ENCODE measurements around the gene RPRM.
"Not testable (repeated sequence)": the region's sequence is repeated elsewhere in the genome, so short reads cannot be mapped to it uniquely, and the experiment has no call there.

Gene RPRM

DNA sequence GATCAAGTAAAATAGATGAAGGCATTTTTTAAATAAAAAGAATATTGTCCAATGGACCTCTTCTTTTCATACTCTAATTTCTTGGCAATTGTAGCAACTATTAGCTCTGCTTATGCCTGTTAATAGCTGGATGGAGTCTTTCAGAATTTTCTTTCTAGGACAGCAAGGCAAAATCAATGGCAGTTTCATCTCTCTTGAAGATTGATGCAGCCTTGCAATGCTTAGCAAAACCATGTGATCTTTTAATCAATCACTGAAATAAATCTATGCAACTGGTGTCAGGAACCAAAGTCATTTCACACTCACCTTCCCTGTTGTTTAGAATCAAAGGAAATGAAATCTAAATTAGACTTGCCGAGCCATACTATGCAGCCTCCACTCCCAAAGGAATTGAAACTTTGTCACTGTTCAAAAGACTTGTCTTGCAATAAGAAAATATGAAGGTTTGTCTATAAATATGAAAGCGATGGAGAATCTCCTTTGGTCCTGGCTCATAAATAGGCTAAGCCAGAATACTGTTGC lies 16.2 kb downstream of the RPRM start:
- H3K4me3 ChIP-seq (ENCODE audit: control insufficient read depth, low read depth, low read length), result no peak overlapping the region
- TF ChIP-seq, protein P1, sequence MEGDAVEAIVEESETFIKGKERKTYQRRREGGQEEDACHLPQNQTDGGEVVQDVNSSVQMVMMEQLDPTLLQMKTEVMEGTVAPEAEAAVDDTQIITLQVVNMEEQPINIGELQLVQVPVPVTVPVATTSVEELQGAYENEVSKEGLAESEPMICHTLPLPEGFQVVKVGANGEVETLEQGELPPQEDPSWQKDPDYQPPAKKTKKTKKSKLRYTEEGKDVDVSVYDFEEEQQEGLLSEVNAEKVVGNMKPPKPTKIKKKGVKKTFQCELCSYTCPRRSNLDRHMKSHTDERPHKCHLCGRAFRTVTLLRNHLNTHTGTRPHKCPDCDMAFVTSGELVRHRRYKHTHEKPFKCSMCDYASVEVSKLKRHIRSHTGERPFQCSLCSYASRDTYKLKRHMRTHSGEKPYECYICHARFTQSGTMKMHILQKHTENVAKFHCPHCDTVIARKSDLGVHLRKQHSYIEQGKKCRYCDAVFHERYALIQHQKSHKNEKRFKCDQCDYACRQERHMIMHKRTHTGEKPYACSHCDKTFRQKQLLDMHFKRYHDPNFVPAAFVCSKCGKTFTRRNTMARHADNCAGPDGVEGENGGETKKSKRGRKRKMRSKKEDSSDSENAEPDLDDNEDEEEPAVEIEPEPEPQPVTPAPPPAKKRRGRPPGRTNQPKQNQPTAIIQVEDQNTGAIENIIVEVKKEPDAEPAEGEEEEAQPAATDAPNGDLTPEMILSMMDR (IDR thresholded peaks at IDR 0.05; ENCODE audit: control insufficient read depth, insufficient read depth, low read depth, low read length, missing control alignments), result no peak
- DNase-seq (ENCODE audit: low read depth), result no peak

GRCh38 chr2:153461453-153461852 lies 17.1 kb downstream of the RPRM start:
- DNase-seq (ENCODE audit: low read depth), result no peak
- no peak overlapping the region for H3K4me3 ChIP-seq (ENCODE audit: control insufficient read depth, low read depth, low read length)
- TF ChIP-seq, protein P1 (IDR thresholded peaks at IDR 0.05; ENCODE audit: control insufficient read depth, insufficient read depth, low read depth, low read length, missing control alignments), result no peak

- H3K4me3 ChIP-seq (ENCODE audit: control insufficient read depth, low read depth, low read length), result no peak overlapping the region
- TF ChIP-seq, protein P1 (IDR thresholded peaks at IDR 0.05; ENCODE audit: control insufficient read depth, insufficient read depth, low read depth, low read length, missing control alignments), result no peak
- DNase-seq (ENCODE audit: low read depth), result no peak
These were observed 22.7 kb downstream of the RPRM start for GRCh38 chr2:153455861-153456260.

DNA sequence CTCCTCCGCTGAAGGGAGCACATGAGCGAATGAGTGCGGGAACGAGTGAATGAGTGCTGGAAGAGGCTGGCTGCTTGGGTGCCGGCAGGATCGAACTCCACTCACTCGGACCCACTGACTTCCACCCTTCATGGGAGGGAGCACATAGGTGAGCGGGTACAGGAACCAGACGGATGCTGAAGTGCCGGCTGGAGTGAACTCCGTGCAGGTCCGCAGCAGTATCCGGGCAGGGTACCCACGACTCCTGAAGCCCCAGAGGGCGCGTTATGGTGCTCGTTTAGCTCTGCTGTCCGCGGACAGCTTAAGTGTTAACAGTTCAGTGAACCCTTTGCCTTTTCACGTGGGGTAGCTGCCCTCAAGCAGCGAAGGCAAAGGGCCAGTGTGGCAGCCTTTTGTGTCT lies 23.2 kb downstream of the RPRM start:
- DNase-seq (ENCODE audit: low read depth), result no peak
- TF ChIP-seq, protein P1 (IDR thresholded peaks at IDR 0.05; ENCODE audit: control insufficient read depth, insufficient read depth, low read depth, low read length, missing control alignments), result no peak
- no peak overlapping the region for H3K4me3 ChIP-seq (ENCODE audit: control insufficient read depth, low read depth, low read length)

DNA sequence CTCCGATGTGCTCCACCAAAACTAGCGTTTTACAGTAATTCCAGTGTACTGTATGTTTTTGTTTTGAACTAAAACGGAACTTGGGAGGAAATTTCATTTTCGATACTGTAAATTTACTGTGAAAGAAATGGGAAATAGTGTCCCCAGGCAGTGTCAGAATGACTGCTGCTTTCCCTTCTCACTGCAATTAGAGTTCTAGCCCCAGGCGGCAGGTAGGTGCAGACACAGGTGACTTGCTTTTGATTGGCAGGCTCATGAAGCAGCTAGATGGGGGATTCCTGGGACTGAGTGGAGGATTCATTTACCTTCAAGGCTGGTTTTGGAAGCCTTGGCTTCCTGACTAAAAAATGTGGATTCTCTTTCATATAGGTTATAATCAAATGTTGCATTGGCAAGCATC lies 27.0 kb downstream of the RPRM start:
- no peak for DNase-seq (ENCODE audit: low read depth)
- TF ChIP-seq, protein P1 (IDR thresholded peaks at IDR 0.05; ENCODE audit: control insufficient read depth, insufficient read depth, low read depth, low read length, missing control alignments), result no peak

GRCh38 chr2:153443106-153443505 lies 35.5 kb downstream of the RPRM start:
- DNase-seq (ENCODE audit: low read depth), result no peak
- no peak overlapping the region for H3K4me3 ChIP-seq (ENCODE audit: control insufficient read depth, low read depth, low read length)
- TF ChIP-seq, protein P1 (IDR thresholded peaks at IDR 0.05; ENCODE audit: control insufficient read depth, insufficient read depth, low read depth, low read length, missing control alignments), result no peak

More for the DNA sequence above, 27.0 kb downstream of the RPRM start:
- no peak overlapping the region for H3K4me3 ChIP-seq (ENCODE audit: control insufficient read depth, low read depth, low read length)

DNA sequence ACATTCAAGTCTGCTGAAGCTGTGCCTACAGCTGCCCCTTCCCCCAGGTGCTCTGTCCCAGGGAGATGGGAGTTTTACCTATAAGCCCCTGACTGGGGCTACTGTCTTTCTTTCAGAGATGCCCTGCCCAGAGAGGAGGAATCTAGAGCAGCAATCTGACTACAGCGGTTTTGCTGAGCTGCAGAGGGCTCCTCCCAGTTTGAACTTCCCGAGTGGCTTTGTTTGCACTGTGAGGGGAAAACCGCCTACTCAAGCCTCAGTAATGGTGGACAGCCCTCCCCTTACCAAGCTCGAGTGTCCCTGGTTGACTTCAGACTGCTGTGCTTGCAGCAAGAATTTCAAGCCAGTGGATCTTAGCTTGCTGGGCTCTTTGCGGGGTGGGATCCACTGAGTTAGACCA lies 35.9 kb downstream of the RPRM start:
- H3K4me3 ChIP-seq (ENCODE audit: control insufficient read depth, low read depth, low read length); DNase-seq (ENCODE audit: low read depth): not testable (repeated sequence)

- not testable (repeated sequence) for DNase-seq (ENCODE audit: low read depth); H3K4me3 ChIP-seq (ENCODE audit: control insufficient read depth, low read depth, low read length)
These were observed 38.5 kb downstream of the RPRM start for GRCh38 chr2:153440090-153440489.

Data from AG09309 (cell line).